ENCODE measurements around the gene ZNF324.
A peak's percentile ranks its signal among the peaks of the same experiment; 100 is the strongest.

The ZNF324 gene

GRCh38 chr19:58474291-58474996 lies 7.6 kb downstream of the ZNF324 start:
- no peak overlapping the region for H2AFZ ChIP-seq (ENCODE audit: low read depth)
- H3K27ac ChIP-seq, result no peak overlapping the region
- H3K4me3 ChIP-seq (IDR thresholded peaks at IDR 0.05; ENCODE audit: insufficient read depth, low read depth, low read length), result no peak overlapping the region
- no peak overlapping the region for H3K9ac ChIP-seq
- H3K4me2 ChIP-seq, result peak overlapping the region; percentile 76
- H3K79me2 ChIP-seq (ENCODE audit: insufficient read depth, low read depth), result no peaks in the 10 kb centered on the region
- no peaks in the 10 kb centered on the region for H3K27me3 ChIP-seq (ENCODE audit: insufficient read depth, low read depth)
- TF ChIP-seq CTCF (conservative IDR thresholded peaks at IDR 0.05; ENCODE audit: low read depth, low read length), result no peak
- no peaks in the 10 kb centered on the region for H4K20me1 ChIP-seq (ENCODE audit: insufficient read depth)
- peaks cover 5% of the 10 kb centered on the region; the same call in 1 of the 2 replicates for H3K36me3 ChIP-seq (ENCODE audit: insufficient read depth)
- peaks cover 16% of the 10 kb centered on the region for H3K4me1 ChIP-seq (ENCODE audit: low read depth, poor library complexity, severe bottlenecking)

- H2AFZ ChIP-seq (ENCODE audit: low read depth), result peak overlapping the region; percentile 66
These were observed 8.3 kb downstream of the ZNF324 start for GRCh38 chr19:58474997-58475713.

GRCh38 chr19:58475714-58476497 lies 9.0 kb downstream of the ZNF324 start, which contains the start of gene ZNF446:
TSS of gene ZNF446 (plus strand) at chr19:58476352. CDS start at chr19:58477219, 867 bp downstream.
- peaks cover 16% of the 10 kb centered on the region for H3K4me1 ChIP-seq (ENCODE audit: low read depth, poor library complexity, severe bottlenecking)
- H3K79me2 ChIP-seq (ENCODE audit: insufficient read depth, low read depth), result no peaks in the 10 kb centered on the region
- TF ChIP-seq CTCF (conservative IDR thresholded peaks at IDR 0.05; ENCODE audit: low read depth, low read length), result no peak
- H3K9ac ChIP-seq, result peak within 1 kb of the TSS; percentile 49
- H3K36me3 ChIP-seq (ENCODE audit: insufficient read depth), result peaks cover 5% of the 10 kb centered on the region; the same call in 1 of the 2 replicates
- H3K4me3 ChIP-seq (IDR thresholded peaks at IDR 0.05; ENCODE audit: insufficient read depth, low read depth, low read length), result no peak within 1 kb of the TSS
- peak within 1 kb of the TSS; percentile 76 for H3K4me2 ChIP-seq
- no peaks in the 10 kb centered on the region for H3K27me3 ChIP-seq (ENCODE audit: insufficient read depth, low read depth)
- peak within 1 kb of the TSS; percentile 66 for H2AFZ ChIP-seq (ENCODE audit: low read depth)
- no peaks in the 10 kb centered on the region for H4K20me1 ChIP-seq (ENCODE audit: insufficient read depth)
- peak within 1 kb of the TSS; percentile 21 for H3K27ac ChIP-seq

More at GRCh38 chr19:58474997-58475713, 8.3 kb downstream of the ZNF324 start:
- Histone ChIP-seq H3K27ac (peak overlapping the region; percentile 21), H3K27me3 (ENCODE audit: insufficient read depth, low read depth) (no peaks in the 10 kb centered on the region), H3K36me3 (ENCODE audit: insufficient read depth) (peaks cover 5% of the 10 kb centered on the region; the same call in 1 of the 2 replicates), H3K9ac (peak overlapping the region; percentile 49; the same call in 1 of the 2 replicates), H3K79me2 (ENCODE audit: insufficient read depth, low read depth) (no peaks in the 10 kb centered on the region), H3K4me3 (IDR thresholded peaks at IDR 0.05; ENCODE audit: insufficient read depth, low read depth, low read length) (no peak overlapping the region), H4K20me1 (ENCODE audit: insufficient read depth) (no peaks in the 10 kb centered on the region), H3K4me2 (peak overlapping the region; percentile 76), H3K4me1 (ENCODE audit: low read depth, poor library complexity, severe bottlenecking) (peaks cover 16% of the 10 kb centered on the region)
- no peak for TF ChIP-seq CTCF (conservative IDR thresholded peaks at IDR 0.05; ENCODE audit: low read depth, low read length)

- H2AFZ ChIP-seq (ENCODE audit: low read depth), result peak overlapping the region; percentile 66
- H3K4me1 ChIP-seq (ENCODE audit: low read depth, poor library complexity, severe bottlenecking), result peaks cover 16% of the 10 kb centered on the region
- H3K79me2 ChIP-seq (ENCODE audit: insufficient read depth, low read depth), result no peaks in the 10 kb centered on the region
- no peak for TF ChIP-seq CTCF (conservative IDR thresholded peaks at IDR 0.05; ENCODE audit: low read depth, low read length)
- no peaks in the 10 kb centered on the region for H3K27me3 ChIP-seq (ENCODE audit: insufficient read depth, low read depth)
- H3K9ac ChIP-seq, result peak overlapping the region; percentile 49
- no peaks in the 10 kb centered on the region for H4K20me1 ChIP-seq (ENCODE audit: insufficient read depth)
- H3K36me3 ChIP-seq (ENCODE audit: insufficient read depth), result peaks cover 5% of the 10 kb centered on the region; the same call in 1 of the 2 replicates
- peak overlapping the region; percentile 76 for H3K4me2 ChIP-seq
- peak overlapping the region; percentile 21 for H3K27ac ChIP-seq
- no peak overlapping the region for H3K4me3 ChIP-seq (IDR thresholded peaks at IDR 0.05; ENCODE audit: insufficient read depth, low read depth, low read length)
These were observed 9.7 kb downstream of the ZNF324 start for GRCh38 chr19:58476498-58477015.

Measured in KMS-11 (cell line).